ENCODE results near the gene PNMA3. TPM values are rescaled to one million over a fixed set of nuclear protein-coding genes. Genes with fewer than 3 reads are reported as not detected.

The PNMA3 gene
- total RNA-seq, 4 donors from 2014 or later: 0.29 to 0.57 (median 0.48) TPM; not detected in 1

DNA sequence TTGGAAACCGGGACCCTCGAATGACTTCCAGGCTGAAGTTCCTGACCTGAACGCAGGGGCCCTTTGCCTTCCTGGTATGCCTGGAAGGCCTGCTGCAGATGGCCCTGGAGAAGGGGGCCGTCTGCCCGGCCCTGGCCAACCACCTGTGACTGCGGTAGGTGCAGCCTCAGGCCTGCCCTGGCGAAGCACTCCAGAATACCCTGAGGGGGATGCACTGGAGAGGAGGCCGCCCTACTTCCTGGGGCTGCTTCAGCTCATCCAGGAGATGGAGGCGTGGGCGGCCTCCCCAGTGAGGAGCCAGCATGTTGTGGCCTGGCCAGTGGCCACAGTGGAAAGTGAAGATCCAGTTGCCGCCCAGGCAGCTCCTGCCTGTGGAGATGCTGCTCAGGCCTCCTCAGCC lies 26.4 kb upstream of the PNMA3 start:
- DNase-seq: no peak
- Histone ChIP-seq H3K36me3 (no peaks in the 10 kb centered on the region), H3K4me3 (no peak overlapping the region), H3K9me3 (no peaks in the 10 kb centered on the region), H3K27me3 (no peaks in the 10 kb centered on the region), H3K4me1 (peaks cover 0 to 8% (median 0%) of the 10 kb centered on the region in 3 donors), H3K27ac (no peak overlapping the region)
- TF ChIP-seq, protein P1, sequence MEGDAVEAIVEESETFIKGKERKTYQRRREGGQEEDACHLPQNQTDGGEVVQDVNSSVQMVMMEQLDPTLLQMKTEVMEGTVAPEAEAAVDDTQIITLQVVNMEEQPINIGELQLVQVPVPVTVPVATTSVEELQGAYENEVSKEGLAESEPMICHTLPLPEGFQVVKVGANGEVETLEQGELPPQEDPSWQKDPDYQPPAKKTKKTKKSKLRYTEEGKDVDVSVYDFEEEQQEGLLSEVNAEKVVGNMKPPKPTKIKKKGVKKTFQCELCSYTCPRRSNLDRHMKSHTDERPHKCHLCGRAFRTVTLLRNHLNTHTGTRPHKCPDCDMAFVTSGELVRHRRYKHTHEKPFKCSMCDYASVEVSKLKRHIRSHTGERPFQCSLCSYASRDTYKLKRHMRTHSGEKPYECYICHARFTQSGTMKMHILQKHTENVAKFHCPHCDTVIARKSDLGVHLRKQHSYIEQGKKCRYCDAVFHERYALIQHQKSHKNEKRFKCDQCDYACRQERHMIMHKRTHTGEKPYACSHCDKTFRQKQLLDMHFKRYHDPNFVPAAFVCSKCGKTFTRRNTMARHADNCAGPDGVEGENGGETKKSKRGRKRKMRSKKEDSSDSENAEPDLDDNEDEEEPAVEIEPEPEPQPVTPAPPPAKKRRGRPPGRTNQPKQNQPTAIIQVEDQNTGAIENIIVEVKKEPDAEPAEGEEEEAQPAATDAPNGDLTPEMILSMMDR (IDR thresholded peaks at IDR 0.05): no peak
- TF ChIP-seq POLR2A (IDR thresholded peaks at IDR 0.05): no peak
- intact Hi-C loops (cut with DNase I): loop anchor here (10.0 kb wide), 1 partner anchor 475 kb away; no protein-coding TSS in a partner anchor
- no CpG with 5 or more reads among the region's 11 CpGs for WGBS, 2 donors

DNA sequence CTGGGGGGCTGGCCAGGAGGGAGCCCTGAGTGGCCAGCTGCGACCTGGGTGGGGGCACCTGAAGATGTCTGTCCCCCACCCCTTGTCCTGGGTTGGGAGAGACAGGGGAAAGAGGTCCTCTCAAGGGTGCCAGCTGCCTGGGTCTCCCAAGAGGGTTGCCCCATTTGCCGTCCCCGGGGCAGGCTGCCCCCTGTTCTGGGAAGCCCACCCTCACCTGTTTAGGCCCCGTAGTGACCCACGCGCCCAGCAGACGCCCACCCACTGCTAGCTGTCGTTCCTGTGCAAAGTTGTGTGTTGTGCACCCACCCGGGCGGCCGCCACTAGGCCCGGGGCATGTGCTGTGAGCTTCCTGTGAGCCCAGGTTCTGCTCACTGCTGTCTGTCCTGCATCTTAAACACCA lies 25.5 kb upstream of the PNMA3 start:
- peaks cover 0 to 8% (median 0%) of the 10 kb centered on the region in 3 donors for H3K4me1 ChIP-seq
- H3K9me3 ChIP-seq: no peaks in the 10 kb centered on the region
- WGBS, 2 donors: no CpG with 5 or more reads among the region's 12 CpGs
- H3K27me3 ChIP-seq: no peaks in the 10 kb centered on the region
- no peak for DNase-seq
- no peak overlapping the region for H3K4me3 ChIP-seq
- H3K27ac ChIP-seq: no peak overlapping the region
- intact Hi-C loops (cut with DNase I): loop anchor here (10.0 kb wide), 1 partner anchor 474 kb away; no protein-coding TSS in a partner anchor
- TF ChIP-seq, protein P1 (IDR thresholded peaks at IDR 0.05): no peak
- no peak for TF ChIP-seq POLR2A (IDR thresholded peaks at IDR 0.05)
- H3K36me3 ChIP-seq: no peaks in the 10 kb centered on the region

DNA sequence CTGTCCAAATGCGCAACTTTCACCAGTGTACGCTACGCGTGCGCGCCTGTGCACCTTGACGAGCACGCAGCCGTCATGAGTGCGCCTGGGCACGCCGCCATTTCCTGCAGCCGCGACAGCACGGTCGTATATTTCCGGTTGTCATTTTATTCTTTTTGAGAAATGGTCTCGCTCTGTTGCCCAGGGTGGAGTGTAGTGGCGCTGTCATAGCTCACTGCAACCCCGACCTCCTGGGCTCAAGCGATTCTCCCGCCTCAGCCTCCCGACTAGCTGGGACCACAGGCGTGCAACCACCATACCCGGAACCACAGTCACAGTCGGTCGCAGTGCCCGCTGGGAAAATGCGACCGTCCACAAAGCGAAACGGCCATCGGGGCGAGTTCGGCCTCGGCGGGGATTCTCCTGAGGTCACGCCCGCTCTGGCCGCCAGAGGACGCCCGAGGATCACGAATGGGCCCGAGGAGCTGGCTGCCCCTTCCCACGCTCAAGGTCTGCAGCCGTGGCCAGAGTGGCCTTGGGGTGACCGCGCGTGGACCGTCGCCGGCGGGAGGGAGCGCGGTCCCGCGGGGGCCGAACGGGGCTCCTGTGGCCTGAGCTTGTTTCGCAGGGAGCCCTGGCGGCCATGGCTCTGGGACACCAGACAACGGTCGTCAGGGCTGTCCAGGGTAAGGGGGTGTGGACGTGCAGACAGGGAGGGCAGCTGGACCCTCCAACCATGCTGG lies 23.7 kb upstream of the PNMA3 start:
- intact Hi-C loops (cut with DNase I): loop anchor here (10.0 kb wide), 1 partner anchor 472 kb away; no protein-coding TSS in a partner anchor
- Histone ChIP-seq H3K4me3 (peak overlapping the region; percentile 20 to 64 (median 37)), H3K9me3 (no peaks in the 10 kb centered on the region), H3K27ac (peak overlapping the region in 2 of 4 donors; percentile 7 to 25), H3K4me1 (peaks cover 0 to 8% (median 0%) of the 10 kb centered on the region in 3 donors), H3K27me3 (no peaks in the 10 kb centered on the region), H3K36me3 (no peaks in the 10 kb centered on the region)
- WGBS, 2 donors: 8 to 55% methylated on average over 10 to 24 of the region's 64 CpGs
- DNase-seq: no peak
- no peak for TF ChIP-seq POLR2A (IDR thresholded peaks at IDR 0.05)
- TF ChIP-seq, protein P1 (IDR thresholded peaks at IDR 0.05): peak; percentile 51 to 88 (median 80)

DNA sequence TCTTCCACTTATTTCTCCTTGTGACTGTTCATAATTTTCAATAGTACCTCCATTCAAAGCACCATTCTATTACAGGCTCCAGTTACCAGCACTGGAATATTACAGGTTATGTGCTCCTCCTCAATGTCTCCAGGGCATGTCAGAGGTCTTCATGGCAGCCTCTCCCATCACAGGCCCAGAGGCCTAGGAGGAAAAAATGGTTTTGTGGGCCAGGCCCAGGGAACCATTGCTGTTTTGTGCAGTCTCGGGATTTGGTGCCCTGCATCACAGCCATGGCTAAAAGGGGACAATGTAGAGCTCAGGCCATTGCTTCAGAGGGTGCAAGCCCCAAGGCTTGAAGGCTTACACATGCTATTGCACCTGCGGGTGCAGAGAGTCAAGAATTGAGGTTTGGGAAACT lies 7.2 kb upstream of the PNMA3 start:
- Histone ChIP-seq H3K4me3 (no peak overlapping the region), H3K27me3 (no peaks in the 10 kb centered on the region), H3K4me1 (no peaks in the 10 kb centered on the region), H3K36me3 (no peaks in the 10 kb centered on the region), H3K9me3 (peaks cover 0 to 11% (median 0%) of the 10 kb centered on the region in 3 donors), H3K27ac (no peak overlapping the region)
- TF ChIP-seq, protein P1 (IDR thresholded peaks at IDR 0.05): no peak
- no peak for TF ChIP-seq POLR2A (IDR thresholded peaks at IDR 0.05)
- intact Hi-C loops (cut with DNase I): no loop called here
- no peak for DNase-seq
- WGBS, 2 donors: 80 to 100% methylated on average over 1 to 2 of the region's 2 CpGs

DNA sequence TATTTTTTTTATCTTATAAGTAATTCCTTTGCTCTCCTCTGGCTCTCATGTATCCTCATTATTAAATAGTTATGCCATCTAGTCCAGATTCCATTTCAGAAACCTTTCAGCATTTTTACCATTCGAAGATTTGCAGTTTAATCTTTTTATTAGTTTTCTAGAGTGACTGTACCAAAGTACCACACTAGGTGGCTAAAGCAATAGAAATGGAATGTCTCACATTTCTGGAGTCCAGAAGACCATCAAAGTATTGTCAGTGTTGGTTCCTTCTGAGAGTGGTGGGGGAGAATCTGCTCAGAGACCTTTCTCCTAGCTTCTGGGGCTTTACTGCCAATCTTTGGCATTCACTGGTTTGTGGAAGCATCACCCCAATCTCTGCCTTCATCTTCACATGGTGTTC lies 3.7 kb upstream of the PNMA3 start:
- 67 to 89% methylated on average over 1 of the region's 1 CpG for WGBS, 2 donors
- no peak for DNase-seq
- H3K36me3 ChIP-seq: no peaks in the 10 kb centered on the region
- H3K9me3 ChIP-seq: peaks cover 0 to 11% (median 0%) of the 10 kb centered on the region in 3 donors
- intact Hi-C loops (cut with DNase I): no loop called here
- no peak overlapping the region for H3K4me3 ChIP-seq
- H3K27me3 ChIP-seq: peaks cover 0 to 21% (median 0%) of the 10 kb centered on the region in 4 donors
- H3K27ac ChIP-seq: no peak overlapping the region
- TF ChIP-seq, protein P1 (IDR thresholded peaks at IDR 0.05): no peak
- no peak for TF ChIP-seq POLR2A (IDR thresholded peaks at IDR 0.05)
- peaks cover 0 to 28% (median 5%) of the 10 kb centered on the region in 3 donors for H3K4me1 ChIP-seq
